Mesenteric fat pad (tissue), 1 donor: ENCODE measurements around the gene TRIM8. TPM values are rescaled to one million over a fixed set of nuclear protein-coding genes. Genes with fewer than 3 reads are reported as not detected.
A peak's percentile ranks its signal among the peaks of the same experiment; 100 is the strongest.

ENCODE experiments used
- DNase-seq: peaks from one replicate; pipeline ENCODE4 v3.0.0-alpha.2; 2020; ENCODE audit warnings: low spot score
- total RNA-seq: library from RNA; stranded (reverse); fragmentation: NEBNext Ultra II Directional; extraction: Animal tissue kit (Norgen Biotek cat#: 25700); gene quantifications from one replicate; pipeline ENCODE4 v1.2.1, GENCODE V29; 2021
- donor health status: DM: yes; HTN: yes; CAD: no.

Gene TRIM8
- total RNA-seq, 1 donor from 2014 or later, result 146 TPM

GRCh38 chr10:102632394-102633111 is 11.7 kb upstream of the TRIM8 start:
- DNase-seq, result no peak

GRCh38 chr10:102633287-102633686 is 11.0 kb upstream of the TRIM8 start:
- no peak for DNase-seq

GRCh38 chr10:102633848-102634247 is 10.4 kb upstream of the TRIM8 start:
- DNase-seq, result no peak

GRCh38 chr10:102634686-102635085 is 9.6 kb upstream of the TRIM8 start:
- no peak for DNase-seq

GRCh38 chr10:102635377-102635776 is 8.9 kb upstream of the TRIM8 start:
- DNase-seq, result no peak

- no peak for DNase-seq
These were observed 4.7 kb upstream of the TRIM8 start for GRCh38 chr10:102639537-102639936.

GRCh38 chr10:102641402-102641801 is 2.9 kb upstream of the TRIM8 start:
- DNase-seq, result no peak

GRCh38 chr10:102641880-102642735 is 2.2 kb upstream of the TRIM8 start:
- peak; percentile 99 for DNase-seq

GRCh38 chr10:102642736-102643335 is 1.4 kb upstream of the TRIM8 start:
- DNase-seq, result no peak

- DNase-seq, result no peak
These were observed 778 bp upstream of the TRIM8 start for GRCh38 chr10:102643336-102644065.

GRCh38 chr10:102644646-102645387 is 538 bp downstream of the TRIM8 start:
- peak; percentile 93 for DNase-seq

GRCh38 chr10:102645388-102645740 is 1.1 kb downstream of the TRIM8 start:
- DNase-seq, result no peak

GRCh38 chr10:102645741-102646609 is 1.7 kb downstream of the TRIM8 start:
- peak; percentile 96 for DNase-seq

GRCh38 chr10:102646610-102647442 is 2.5 kb downstream of the TRIM8 start:
- DNase-seq, result no peak

- DNase-seq, result no peak
These were observed 3.4 kb downstream of the TRIM8 start for GRCh38 chr10:102647443-102648268.

GRCh38 chr10:102648269-102648888 is 4.1 kb downstream of the TRIM8 start:
- DNase-seq, result no peak
